Measurements from ENCODE around the gene COL25A1.
"Not testable (repeated sequence)": the region's sequence is repeated elsewhere in the genome, so short reads cannot be mapped to it uniquely, and the experiment has no call there.

COL25A1 gene

GRCh38 chr4:109044431-109044830 lies 258.0 kb downstream of the COL25A1 start:
- DNase-seq = no peak

DNA sequence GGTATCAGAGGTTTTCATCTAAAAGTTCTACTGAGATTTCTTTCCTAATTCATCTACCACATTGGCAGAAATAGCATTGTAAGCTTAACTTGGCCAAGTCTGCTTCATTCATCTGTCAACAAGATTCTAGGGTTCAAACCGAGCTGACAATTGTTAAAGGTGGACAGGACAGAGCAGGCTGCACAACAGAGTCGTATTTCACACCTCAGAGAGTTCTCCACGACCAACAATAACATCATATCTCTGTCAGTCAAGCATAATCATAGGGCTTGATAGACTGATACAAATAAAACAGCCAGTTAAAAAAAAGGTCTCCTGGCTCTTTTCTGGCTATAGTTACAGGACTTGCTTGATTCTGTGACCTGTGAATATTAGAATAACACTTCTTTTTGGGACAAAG lies 259.2 kb downstream of the COL25A1 start:
- no peak for DNase-seq

- DNase-seq = no peak
These were observed 260.7 kb downstream of the COL25A1 start for GRCh38 chr4:109041463-109042360.

DNA sequence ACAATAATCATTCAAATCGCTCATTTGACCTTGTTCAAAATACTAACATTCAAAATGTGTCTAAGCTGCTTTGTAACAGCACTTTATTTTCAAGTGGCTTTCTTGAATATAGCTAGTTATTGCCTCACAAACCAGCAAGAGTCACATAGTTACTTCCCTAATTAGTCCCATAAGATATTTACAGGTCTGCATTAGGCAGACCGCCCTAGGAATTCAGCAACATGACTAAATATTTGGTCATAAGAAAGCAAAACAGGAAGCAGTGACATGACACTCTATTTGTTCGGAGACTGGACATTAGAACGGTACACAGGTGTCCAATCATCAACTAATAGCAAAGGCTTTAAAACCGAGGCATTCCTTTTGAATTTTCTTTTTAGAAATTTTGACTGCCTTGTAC lies 262.0 kb downstream of the COL25A1 start:
- no peak for DNase-seq

GRCh38 chr4:109037026-109037425 lies 265.4 kb downstream of the COL25A1 start:
- DNase-seq = no peak

GRCh38 chr4:109033993-109034392 lies 268.5 kb downstream of the COL25A1 start:
- no peak for DNase-seq

- DNase-seq = no peak
These were observed 269.8 kb downstream of the COL25A1 start for GRCh38 chr4:109032671-109033070.

GRCh38 chr4:109029987-109030386 lies 272.5 kb downstream of the COL25A1 start:
- DNase-seq = no peak

DNA sequence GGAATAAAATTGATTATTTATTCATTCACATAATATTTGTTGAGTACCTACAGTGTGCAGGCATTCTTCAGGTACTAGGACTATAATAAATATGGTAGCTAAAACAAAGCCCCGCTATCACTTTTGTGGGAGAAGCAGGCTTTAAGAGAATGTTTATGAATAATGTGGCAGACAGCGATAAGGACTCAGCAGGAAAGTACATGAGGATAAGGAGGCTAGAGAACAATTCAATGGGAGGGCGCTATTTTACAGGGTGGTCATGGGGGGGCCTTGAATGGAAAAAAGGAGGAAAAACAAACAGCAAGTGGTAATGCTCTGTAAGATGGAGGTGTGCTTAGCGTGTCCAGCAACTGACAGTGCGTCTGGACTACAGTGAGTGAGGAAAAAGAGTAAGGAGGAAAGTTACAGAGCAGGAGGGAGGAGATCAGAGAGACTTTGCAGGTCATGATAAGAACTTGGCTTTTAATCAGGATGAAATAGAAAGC lies 275.4 kb downstream of the COL25A1 start:
- DNase-seq = no peak

GRCh38 chr4:109026588-109026987 lies 275.9 kb downstream of the COL25A1 start:
- no peak for DNase-seq

GRCh38 chr4:109025471-109026076 lies 276.9 kb downstream of the COL25A1 start:
- no peak for DNase-seq

- no peak for DNase-seq
These were observed 279.5 kb downstream of the COL25A1 start for GRCh38 chr4:109022961-109023360.

- DNase-seq = not testable (repeated sequence)
These were observed 280.8 kb downstream of the COL25A1 start for GRCh38 chr4:109021630-109022029.

DNA sequence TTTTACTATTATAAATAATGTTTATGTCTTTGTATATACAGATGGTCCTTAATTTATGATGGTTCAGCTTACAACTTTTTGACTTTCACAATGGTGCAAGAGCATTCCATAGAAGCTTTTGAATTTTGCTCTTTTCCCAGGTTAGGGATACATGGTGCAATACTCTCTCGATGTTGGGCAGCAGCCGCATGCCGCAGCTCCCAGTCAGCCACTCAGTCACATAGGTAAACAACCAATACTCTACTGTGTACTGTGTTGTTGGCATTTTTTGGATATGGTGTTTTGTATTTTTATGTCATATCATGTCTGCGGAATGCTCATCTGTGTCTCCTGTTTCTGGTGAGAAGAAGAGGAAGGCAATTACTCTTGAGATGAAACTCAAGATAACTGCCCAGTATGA lies 281.6 kb downstream of the COL25A1 start:
- DNase-seq = no peak

GRCh38 chr4:109016200-109016599 lies 286.3 kb downstream of the COL25A1 start:
- DNase-seq = no peak

DNA sequence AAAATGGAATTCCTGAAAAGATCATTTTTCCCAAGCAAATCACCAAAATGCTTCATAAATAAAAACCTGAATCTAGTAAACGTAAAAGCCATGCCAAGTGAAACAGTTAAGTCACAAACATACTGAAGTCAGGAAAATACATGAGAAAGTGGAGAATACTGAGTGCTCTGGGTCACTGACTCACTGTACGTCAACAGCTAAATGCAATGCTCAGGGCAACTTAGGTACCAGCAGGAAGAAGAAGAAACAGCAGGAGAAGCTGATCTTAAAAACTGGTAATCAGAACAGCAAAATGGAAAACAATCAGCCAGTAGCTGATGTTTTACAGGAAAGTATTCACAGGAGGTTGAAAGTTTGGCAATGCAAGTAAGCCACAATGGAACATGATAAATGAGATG lies 287.0 kb downstream of the COL25A1 start:
- DNase-seq = no peak

GRCh38 chr4:109014593-109015412 lies 287.7 kb downstream of the COL25A1 start:
- no peak for DNase-seq

- no peak for DNase-seq
These were observed 290.1 kb downstream of the COL25A1 start for GRCh38 chr4:109012286-109012880.

DNA sequence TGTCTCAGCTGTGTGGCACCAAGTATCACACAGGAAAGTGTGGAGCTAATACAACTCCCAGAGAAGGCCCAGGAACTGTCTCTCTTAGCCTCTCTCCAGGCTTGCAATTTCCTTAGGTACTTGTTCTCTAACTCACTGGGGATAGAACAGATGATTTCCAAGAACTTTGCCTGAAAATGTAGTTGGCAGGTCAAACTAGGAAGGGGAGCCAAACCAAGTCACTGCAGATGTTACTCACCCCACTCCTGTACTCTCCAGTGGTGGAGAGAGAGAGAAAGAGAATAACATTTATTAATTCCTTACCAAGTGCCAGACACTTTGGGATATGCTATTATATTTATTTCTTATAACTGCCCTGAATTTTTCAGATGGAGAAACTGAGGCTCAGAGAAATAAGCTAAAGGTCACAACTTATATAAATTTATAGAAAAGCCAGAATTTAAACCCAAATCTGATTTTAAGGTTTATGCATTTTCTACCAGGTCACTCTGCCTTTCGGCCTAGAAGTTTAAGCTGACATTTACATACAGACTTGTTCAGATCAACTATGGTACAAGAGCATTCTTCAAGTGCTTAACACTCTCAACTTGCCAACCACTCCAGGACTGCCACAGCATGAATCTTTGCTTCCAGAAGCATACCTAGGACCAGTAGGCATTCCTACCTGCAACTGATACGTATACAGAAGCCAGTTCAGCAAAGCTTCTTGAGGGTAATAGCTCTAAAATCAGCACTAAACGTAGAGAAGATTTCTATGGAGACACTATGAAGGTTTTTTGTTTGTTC lies 291.0 kb downstream of the COL25A1 start:
- DNase-seq = no peak

- DNase-seq = no peak
These were observed 291.9 kb downstream of the COL25A1 start for GRCh38 chr4:109010521-109010920.

DNA sequence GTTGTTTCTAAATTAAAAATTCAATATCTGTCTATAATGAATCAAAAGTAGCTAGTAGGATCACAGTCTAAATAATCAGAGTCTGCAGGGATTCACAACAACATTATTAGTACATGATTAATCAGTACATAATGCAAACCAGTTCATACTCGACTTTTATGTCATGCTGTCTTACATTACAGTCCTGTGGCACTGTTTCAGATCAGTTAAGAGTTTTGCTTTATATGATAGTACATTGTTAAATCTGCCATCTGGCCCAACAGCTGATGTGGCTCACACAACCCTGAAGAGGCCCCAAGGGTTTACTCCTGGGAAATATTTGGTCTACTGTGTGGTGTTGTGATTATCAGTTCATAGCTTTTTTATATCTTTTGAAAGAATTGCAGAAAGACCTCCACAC lies 292.5 kb downstream of the COL25A1 start:
- no peak for DNase-seq

GRCh38 chr4:109007976-109008375 lies 294.5 kb downstream of the COL25A1 start:
- no peak for DNase-seq

Data from hematopoietic multipotent progenitor cell treated with erythropoietin and hydrocortisone succinate and interleukin-3 and kit ligand, for 8 days (in vitro differentiated cells).